GM19438 (cell line): Measurements from ENCODE around the gene TNFAIP8L2.
A peak's percentile ranks its signal among the peaks of the same experiment; 100 is the strongest.

Source experiments
- ATAC-seq: cut with Tn5 transposase; IDR thresholded peaks from one replicate; pipeline ENCODE4 v1.9.1; 2021; ENCODE audit warnings: low read depth; ENCODE audit not compliant: unreplicated experiment

Gene TNFAIP8L2

DNA sequence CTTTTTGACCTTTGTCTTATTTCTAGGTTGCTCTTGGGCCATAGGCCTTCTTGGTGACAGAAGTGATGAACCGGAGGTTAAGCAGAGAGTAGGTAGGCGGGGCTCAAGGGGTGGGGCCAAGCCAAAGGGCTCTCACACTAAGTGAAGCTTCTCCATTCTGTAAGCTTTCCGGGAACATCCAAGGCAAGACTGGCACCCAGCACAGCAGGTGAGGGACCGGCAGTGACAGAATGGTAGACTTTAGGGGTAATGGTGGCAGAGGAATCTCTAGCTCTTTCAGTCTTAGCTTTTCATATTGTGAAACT is at the start of gene TNFAIP8L2:
Gene TNFAIP8L2 (plus strand): TSS at position 135 of the 305 bp plus-strand sequence. CDS start 2,049 bp downstream, outside the sequence.
- peak; percentile 62 for ATAC-seq

DNA sequence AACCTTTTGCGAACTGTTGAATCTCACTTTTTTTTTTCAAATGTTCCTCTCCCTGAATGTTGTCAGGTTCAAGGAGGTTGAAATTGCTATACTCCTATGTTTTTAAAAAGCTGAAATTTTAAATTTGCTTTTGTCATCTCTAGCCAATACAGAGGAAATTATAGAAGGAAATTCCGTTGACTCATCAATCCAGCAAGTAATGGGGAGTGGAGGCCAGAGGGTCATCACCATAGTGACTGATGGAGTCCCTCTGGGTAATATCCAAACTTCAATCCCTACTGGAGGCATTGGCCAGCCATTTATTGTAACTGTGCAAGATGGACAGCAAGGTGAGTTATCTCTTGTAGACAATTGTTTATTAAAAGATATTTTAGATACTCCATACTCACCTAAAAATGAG is 49.6 kb upstream of the TNFAIP8L2 start:
- no peak for ATAC-seq

DNA sequence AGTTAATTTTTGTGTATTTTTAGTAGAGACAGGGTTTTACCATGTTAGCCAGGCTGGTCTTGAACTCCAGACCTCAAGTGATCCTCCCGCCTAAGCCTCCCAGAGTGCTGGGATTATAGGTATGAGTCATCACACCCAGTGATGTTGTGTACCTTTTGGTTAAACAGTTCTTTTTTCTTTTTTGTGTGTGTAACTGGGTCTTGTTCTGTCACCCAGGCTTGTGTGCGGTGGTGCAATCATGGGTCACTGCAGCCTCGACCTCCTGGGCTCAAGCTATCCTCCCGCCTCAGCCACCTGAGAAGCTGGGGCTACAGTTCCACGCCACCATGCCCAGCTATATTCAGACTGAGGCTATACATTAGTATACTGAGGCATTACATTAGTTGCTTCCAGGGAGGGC is 48.1 kb upstream of the TNFAIP8L2 start:
- no peak for ATAC-seq

DNA sequence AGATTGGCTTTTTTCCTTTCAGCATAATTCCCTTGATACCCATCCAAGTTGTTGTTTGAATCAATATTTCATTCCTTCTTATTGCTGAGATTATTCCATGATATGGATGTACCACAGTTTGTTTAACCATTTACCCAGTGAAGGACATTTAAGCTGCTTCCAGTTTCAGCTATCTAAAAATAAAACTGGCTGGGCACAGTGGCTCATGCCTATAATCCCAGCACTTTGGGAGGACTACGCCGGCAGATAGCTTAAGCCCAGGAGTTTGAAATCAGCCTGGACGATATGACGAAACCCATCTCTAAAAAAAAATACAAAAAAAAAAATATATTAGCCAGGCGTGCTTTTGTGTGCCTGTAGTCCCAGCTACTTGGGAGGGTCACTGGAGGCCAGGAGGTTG is 42.6 kb upstream of the TNFAIP8L2 start:
- no peak for ATAC-seq

DNA sequence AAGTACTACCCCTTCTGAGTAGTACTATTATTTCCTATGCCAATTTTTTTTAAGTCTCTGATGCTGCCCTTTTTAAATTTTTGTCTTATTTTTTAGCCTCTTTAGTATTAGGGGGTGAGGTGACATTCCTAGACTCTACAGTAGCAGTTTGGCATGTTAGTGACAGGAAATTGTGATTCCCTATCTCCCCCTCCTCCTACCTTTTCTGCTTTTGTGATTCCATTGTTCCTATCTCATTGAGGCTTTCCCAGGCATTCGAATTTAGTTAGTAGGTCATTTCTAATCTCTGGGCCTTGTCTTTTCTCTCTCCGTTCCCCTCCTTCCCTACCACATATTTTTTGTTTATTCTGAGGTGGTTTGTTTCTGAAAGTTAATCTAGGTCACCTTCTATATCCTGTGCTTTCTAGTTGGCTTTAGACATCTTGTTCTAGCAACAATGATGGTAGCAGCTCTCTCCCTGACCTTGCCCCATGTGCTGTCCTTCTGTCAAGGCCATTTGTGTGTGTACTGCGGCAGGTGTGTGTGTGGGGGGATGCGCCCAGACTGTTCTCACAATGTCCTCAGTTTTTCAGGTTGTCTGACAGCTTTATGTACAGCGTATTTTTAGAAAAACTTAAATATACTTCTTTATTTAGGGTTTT is 31.6 kb upstream of the TNFAIP8L2 start:
- no peak for ATAC-seq

DNA sequence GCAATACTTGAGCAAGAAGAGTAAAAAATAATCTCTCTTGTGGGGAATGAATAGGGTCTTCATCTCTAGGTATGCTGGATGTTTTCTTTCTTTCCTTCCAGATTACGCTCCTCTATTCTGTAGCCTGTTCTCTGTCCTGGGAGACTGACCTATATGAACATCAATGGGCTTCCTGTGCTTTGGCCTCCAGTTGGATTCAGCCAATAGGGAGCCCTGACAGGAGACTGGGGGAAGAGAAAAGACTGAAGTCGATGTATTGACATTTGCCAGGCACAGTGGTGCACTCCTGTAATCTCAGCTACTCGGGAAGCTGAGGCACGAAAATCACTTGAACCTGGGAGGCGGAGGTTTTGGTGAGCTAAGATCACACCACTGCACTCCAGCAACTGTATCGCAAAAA is 27.6 kb upstream of the TNFAIP8L2 start:
- no peak for ATAC-seq

DNA sequence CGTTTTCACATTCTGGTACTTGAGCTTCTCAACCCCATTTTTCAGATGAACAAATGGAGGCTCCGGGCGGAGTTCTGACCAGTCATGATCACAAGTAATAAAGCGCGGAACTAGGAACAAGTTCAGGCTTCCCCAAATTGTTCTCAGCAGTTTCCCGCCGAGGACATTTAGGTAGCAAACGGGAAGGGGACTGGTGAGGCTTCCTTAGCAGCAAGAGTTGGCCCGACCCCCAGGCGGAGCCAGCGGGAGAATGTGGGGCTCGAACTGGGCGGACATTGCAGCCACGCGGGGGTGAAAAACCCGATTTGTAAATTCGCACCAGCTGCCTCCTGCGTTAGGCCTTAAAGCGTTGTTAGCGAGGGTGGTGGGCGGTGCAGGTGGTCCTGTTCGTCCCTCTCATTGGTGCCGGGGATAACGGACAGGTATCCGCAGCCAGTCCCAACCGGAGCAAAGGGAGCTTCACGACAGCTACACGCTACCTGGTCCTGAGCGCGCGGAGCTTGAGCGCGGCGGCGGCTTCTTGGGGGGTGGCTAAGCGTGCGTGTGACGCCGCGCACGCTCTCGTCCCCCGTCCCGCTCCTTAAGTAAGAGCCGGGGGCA is 25.4 kb upstream of the TNFAIP8L2 start:
- peak; percentile 89 for ATAC-seq

DNA sequence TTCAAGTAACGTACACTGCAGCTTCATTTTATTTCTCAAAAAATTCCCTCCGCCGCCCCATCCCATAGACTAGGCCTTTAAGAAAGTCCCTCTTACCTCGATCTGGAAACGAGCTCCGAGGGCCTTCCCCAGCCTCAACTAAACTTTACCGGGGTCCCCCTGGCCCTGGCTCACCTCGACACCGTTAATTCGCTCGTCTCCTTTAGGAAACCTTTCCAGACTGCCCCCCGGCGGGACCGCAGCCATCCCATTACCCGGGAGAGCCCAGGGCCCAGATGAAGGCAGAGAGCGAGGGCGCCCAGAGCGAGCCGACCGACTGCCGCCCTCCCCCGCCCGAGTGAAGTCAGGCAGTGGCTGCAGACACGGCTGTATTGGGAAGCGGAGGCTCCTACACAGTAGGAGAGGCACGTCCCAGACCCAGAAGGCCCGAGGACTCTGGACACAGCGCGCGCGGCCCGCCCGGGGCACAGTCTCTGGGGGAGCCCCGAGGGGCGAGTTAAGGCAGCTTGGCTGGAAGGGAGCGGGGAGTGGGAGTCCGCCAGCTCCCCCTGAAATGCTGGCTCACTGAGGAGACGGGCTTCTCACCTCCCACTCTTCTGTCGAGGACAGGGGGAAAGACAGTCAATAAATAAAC is 24.6 kb upstream of the TNFAIP8L2 start:
- no peak for ATAC-seq

DNA sequence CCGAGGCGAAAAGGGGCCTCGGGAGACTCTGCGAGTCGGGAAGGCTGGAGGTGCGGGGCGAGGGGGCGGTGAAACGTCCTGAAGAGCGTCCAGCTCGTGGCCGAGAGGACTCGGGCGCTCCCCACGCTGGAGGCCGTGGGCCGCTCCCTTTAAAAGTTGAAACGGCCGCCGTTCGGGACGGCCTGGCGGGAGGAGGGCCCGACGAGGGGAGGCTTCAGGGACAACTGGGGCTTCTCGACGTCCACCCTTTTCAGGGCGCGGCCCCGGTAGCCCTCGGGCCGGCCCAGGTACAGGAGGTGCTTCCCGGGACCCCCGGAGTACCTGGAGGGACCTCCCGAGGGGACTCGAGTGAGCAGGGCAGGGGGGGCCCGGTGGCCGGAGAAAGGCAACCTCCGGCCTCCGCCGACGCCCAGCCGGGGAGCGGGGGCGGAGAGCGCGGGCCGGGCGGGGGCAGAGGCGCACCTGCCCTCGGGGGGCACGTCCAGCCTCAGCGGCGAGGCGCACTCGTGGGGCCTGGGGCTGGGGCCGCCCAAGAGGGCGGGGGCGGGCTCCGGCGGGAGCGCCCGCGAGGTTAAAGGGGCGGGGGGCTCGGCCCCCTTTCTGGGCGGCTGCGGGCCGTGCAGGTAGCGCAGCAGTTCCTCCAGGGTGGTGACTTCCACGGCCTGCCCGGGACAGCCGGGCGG is 24.0 kb upstream of the TNFAIP8L2 start:
- no peak for ATAC-seq

DNA sequence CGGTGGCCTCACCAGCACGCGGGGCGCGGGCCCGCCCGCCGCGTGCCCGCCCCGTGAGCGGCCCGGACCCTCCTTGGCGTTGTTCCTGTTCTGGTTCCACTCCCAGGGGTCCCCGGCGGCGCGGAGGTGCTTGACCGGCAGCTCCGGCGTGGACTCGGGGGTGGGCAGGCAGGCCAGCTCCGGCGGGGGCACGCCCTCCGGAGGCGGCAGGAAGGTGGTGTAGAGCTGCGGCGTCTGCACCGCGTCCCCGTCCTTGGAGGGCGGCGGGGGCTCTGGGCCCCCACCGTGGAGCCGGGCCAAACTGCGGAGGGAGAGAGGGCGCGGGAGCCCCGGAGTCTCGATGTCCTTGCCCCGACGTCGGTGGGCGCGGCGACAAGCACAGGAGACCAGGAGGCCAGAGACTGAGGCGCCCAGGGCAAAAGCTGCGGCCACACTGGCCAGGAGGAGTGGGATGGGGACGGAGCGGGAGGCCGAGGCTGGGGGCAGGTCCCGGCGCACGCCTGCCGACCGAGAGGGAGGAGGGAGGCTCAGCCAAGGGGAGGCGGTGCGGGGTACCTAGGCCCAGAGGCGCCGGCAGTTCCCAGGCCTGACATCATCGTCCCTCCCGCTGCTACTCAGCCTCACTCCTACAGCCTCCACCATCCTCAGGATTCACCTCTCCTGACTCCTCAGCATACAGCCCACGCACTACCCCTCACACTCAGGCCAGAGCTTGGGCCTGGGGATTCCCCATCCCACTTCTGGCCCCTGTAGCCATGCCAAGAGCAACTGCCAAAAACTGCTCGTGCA is 23.2 kb upstream of the TNFAIP8L2 start:
- ATAC-seq, result no peak

DNA sequence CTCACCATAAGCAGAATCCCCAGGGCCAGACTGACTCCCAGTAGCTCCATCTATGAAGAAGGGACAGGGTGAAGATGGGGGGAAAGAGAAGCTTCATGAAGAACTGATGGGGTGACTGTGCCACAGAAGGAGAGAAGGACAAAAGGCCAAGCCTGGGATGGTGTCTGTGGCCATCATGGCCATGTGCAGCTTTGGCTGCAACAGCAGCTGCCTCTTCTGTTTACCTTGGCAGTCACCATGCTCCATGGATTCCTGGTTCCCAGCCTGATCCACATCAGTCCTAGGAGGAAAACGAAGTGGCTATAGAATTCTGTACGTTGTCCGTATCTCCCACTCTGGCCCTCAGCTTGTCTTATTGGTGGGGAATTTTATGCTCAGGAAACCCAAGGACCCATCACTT is 22.1 kb upstream of the TNFAIP8L2 start:
- ATAC-seq, result no peak

DNA sequence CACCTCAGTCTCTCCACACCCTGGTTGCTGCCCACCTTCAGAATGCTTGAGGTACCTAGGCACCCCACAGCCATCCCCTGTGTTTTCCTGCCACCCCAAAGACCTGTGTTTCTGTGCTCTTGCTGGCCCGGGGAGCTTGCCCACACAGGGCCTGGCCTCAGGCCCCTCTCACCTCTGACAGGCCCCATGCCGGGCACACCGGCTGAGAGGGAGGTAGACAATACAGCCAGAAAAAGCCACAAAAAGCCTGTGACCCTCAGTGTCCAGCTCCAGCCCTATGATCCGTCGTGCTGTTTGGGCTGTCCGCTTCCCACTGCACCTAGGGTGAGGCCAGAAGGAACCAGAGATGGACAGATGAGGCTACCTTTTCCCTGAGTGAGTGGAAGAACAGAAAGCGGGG is 21.5 kb upstream of the TNFAIP8L2 start:
- no peak for ATAC-seq

DNA sequence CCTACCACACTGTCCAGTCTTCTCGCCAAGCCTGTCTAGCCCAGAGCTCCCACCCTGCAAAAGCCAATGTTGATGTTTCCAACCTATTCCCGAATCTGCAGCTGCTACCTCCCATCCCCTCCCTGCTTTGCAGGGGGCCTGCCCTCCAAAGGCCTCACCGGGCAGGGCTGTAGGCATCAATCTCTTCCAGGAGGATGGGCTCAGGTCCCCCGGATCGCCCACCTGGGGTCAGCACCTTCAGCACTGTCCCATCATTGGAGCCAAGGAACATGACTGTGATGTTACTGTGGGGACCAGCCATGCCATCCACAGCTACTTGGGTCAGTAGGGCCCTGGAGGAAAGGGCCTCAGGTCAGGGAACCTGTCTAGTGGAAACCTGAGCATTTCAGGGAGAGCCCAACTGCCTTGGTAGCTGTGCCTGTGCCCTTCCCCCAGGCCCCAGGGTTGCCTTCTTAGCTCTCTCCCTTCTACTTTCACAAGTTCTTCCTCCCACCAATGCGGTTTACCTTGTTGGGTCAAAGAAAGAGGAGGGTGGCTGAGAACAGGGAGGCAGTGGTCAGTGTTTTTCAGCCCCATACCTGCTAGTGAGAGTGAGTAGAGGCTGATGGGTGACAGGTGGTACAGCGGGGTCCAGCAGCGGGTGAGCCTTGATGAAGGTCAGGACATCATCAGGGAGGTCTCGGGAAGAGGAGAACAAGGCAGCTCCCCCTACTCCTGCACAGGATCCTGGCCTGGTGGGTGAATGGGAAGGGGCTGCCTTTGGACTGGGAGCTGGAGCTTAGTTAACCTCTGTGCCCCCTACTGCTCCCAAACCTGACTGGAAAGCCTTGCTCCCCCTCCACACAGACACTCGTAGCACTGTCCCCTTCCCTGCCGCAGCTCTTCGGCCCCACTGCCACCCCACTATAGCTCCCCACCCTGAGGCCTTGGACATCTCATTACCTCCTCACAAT is 20.7 kb upstream of the TNFAIP8L2 start:
- no peak for ATAC-seq

DNA sequence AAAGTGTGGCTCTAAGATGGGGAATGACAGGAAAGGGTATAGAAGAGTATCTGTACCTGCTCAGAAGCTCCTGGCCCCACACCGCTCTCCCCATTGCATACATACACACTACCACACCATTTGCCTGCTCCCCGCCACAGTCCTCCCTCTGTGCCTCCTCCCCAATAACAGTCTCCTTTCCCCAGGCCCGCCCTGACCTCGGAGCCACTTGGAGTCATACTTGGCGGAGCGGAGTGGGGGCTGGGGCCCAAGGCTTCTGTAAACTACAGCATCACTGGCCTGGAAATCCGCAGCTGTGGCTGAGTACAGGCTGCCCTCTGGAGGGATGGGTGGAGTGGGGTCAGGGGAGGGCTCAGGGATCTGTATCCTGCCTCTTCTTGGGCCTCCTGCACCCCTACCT is 18.7 kb upstream of the TNFAIP8L2 start:
- no peak for ATAC-seq

DNA sequence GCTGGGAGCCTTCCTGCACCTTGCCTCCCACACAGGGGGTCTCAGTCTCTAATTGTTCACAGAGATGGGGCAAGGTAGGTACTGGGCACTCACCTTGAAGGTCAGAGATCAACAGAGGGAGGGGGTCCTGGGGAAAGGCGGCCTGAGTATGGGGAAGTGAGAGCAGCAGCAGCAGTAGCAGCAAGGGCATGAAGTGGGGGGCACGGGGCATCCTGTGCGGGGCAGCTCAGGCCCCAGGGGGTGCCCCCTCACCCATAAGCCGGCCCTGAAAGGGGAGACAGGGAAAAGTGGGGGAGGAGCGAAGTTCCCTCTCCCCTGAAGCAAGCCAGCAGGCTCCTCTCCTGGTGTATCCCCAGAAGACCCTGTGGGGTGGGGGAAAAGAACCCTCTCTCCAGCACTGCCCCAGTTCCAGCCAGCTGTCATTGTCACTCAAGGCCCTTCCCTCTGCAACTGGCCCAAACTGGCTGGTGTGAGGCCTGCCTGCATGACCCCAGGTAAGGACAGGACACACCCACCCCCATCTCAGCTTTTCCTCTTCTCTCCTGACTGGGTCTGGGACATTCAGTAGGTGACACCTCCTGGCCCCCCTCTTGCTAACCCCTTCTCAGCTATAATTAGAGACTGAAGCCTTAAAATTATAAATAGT is 13.9 kb upstream of the TNFAIP8L2 start:
- ATAC-seq, result no peak

DNA sequence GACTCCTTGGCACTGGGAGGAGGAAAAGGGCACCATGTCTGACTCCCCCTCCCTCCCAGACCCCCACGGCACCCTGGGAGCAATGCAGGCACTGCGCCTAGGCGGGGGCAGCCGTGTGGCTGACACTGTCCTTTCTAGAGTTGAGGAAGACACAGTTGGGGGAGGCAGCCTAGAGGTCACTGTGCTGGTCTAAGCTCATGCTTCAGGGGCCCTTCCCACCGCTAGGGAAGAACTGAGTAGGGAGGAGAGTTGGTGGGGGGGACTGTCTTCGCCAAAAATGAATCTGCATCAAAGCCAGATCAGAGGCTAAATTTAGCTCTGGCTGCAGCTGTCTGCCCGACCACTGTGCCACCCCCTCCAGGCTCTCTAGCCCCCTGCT is 13.4 kb upstream of the TNFAIP8L2 start:
- no peak for ATAC-seq

DNA sequence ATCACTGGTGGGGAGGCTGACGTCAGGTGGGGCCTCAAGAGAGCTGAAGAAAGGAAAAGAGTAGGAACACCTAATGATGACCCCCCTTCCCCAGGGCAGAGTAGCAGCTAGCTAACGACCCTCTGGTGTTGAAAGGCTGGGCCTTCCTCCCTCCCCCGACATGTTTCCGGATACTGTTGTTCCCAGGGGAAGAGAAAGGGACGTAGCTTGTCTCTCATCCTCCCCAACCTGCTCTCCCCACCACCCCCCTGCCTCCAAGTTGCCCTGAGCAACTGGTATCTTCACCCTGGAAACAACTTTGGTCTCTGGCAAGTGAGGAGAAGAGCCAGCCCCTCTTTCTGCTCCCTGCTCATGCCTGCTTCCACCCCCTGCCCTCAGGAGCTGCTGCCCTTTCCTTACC is 12.5 kb upstream of the TNFAIP8L2 start:
- no peak for ATAC-seq

DNA sequence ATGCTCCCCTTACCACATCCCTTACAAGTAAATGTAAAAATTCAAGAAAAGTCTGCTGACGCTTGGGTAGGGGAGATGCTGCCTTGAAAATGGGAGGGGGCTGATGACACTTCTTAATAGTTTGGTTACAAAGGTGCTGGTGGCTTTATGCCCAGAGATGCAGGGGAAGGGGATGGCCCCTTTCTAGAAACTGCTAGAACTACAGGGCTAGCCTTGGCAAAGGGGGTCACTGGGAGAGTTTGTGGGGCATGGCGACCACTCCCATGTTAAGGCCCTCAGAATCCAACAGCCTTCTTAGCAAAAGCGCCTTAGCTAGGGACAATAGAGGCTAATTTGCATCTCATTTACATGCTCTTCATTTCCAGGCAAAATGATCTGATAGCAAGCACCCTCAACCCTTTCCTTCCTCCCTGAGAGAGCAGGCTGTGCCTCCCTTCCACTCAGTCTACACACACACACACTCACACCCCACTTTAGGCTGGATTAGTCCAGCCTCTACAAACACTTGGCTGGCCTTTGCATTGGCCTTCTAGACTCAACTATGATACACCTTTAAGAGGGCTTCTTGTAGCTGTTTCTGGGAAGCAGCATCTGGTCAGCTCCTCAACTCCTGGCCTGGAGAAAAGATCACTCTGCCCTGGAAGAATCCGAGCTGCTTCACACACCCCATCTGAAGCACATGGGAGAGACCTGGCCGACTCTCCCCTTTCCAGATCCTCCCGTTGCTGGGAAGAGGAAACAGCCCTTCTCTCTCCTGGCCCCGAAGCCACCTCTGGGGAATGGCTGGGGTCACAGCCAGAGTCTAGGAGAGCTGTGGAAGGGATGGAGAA is 11.8 kb upstream of the TNFAIP8L2 start:
- no peak for ATAC-seq
